HCT116 (cell line): ENCODE results near the gene SPIC. TPM values are rescaled to one million over a fixed set of nuclear protein-coding genes. Genes with fewer than 3 reads are reported as not detected.

Experiments used
- ATAC-seq: fragments of 200-7000 bp; cut with Tn5 transposase; 2 replicates; pipeline ENCODE4 v1.9.1; 2020; ENCODE audit warnings: mild to moderate bottlenecking, moderate library complexity
- BruUV-seq: library from RNA; stranded (reverse); fragments of 400-500 nt; replicated peaks from 2 replicates; lab custom pipeline; 2021; lab: Mats Ljungman, UMichigan
- CTCF ChIA-PET: fragments of 300-600 bp; sonication (Branson Sonifier 250); formaldehyde crosslinking; loops from one replicate; lab custom pipeline; 2021; ENCODE audit warnings: antibody characterized with exemption; lab: Charles Lee
- POLR2A ChIA-PET: fragments of 300-600, 350-600 bp; sonication (Branson Sonifier 250); formaldehyde crosslinking; loops from one replicate; lab custom pipeline; 2021; ENCODE audit warnings: antibody characterized with exemption; lab: Charles Lee
- RAD21 ChIA-PET, 2 experiments: fragments of 300-600 bp; sonication (Branson Sonifier 250); formaldehyde crosslinking; loops; one replicate each; lab custom pipeline; 2023; ENCODE audit warnings: low total read pairs in 2 of 2; ENCODE audit not compliant: uncharacterized antibody in 2 of 2, unreplicated experiment in 2 of 2, low non-redundant PET in 1 of 2; lab: Charles Lee
- DNase-seq: peaks from one replicate; pipeline ENCODE4 v3.0.0-alpha.2; 2010; ENCODE audit warnings: low read depth, low spot score
- H2AFZ ChIP-seq: fragments of 200-600 bp; shearing (Covaris generic), sonication (generic); 2 replicates; pipeline ENCODE4 v1.6.1; 2017; ENCODE audit warnings: low read depth, mixed run types, mixed read lengths, antibody characterized with exemption, low read length; ENCODE audit not compliant: poor library complexity, severe bottlenecking
- H3K27ac ChIP-seq: 2 replicates; pipeline ENCODE4 v1.5.1; 2012; ENCODE audit warnings: low read depth, low read length
- H3K27me3 ChIP-seq: fragments of 200-600 bp; sonication (generic); 2 replicates; pipeline ENCODE4 v1.6.1; 2016; ENCODE audit warnings: mixed run types, low read length, mixed read lengths; ENCODE audit not compliant: insufficient read depth
- H3K36me3 ChIP-seq, 2 experiments: fragments of 200-500 bp in 1 of 2; fragments of 200-600 bp in 1 of 2; sonication (Bioruptor generic) in 1 of 2; sonication (generic) in 1 of 2; 2 replicates each; pipeline versions ENCODE4 v1.5.1 to v1.6.1; 2014 to 2016; ENCODE audit warnings: low read length in 2 of 2, inconsistent platforms in 1 of 2, mixed read lengths in 1 of 2, mixed run types in 1 of 2; ENCODE audit not compliant: insufficient read depth in 2 of 2, control insufficient read depth in 1 of 2
- H3K4me1 ChIP-seq, 2 experiments: fragments of 200-600 bp in 1 of 2; sonication (generic) in 1 of 2; 2 replicates each; pipeline versions ENCODE4 v1.5.1 to v1.6.1; 2012 to 2017; ENCODE audit warnings: low read length in 2 of 2, inconsistent platforms in 1 of 2, mild to moderate bottlenecking in 1 of 2, mixed read lengths in 1 of 2, mixed run types in 1 of 2, moderate library complexity in 1 of 2; ENCODE audit not compliant: insufficient read depth in 2 of 2, control insufficient read depth in 1 of 2
- H3K4me2 ChIP-seq: fragments of 200-600 bp; sonication (generic); 2 replicates; pipeline ENCODE4 v1.6.1; 2017; ENCODE audit warnings: mixed run types, low read length, mixed read lengths
- H3K4me3 ChIP-seq, 2 experiments: fragments of 200-600 bp in 1 of 2; sonication (generic) in 1 of 2; replicated peaks in 1 of 2; 2 replicates each; pipeline ENCODE4 v1.5.1; 2011 to 2016; ENCODE audit warnings: low read length in 2 of 2, control low read depth in 1 of 2, low read depth in 1 of 2, mild to moderate bottlenecking in 1 of 2, mixed read lengths in 1 of 2, mixed run types in 1 of 2
- H3K79me2 ChIP-seq: fragments of 200-600 bp; sonication (generic); 2 replicates; pipeline ENCODE4 v1.6.1; 2017; ENCODE audit warnings: mild to moderate bottlenecking, mixed run types, low read length, moderate library complexity, mixed read lengths; ENCODE audit not compliant: insufficient read depth
- H3K9ac ChIP-seq: fragments of 200-600 bp; sonication (generic); 2 replicates; pipeline ENCODE4 v1.6.1; 2016; ENCODE audit warnings: low read length, mixed read lengths
- H3K9me2 ChIP-seq: fragments of 200-600 bp; sonication (generic), shearing (Covaris generic); 2 replicates; pipeline ENCODE4 v1.6.1; 2017; ENCODE audit warnings: mixed run types, mild to moderate bottlenecking, moderate library complexity; ENCODE audit not compliant: insufficient read depth
- H3K9me3 ChIP-seq, 2 experiments: fragments of 200-500 bp in 1 of 2; fragments of 200-600 bp in 1 of 2; sonication (Bioruptor generic) in 1 of 2; sonication (generic) in 1 of 2; 2 replicates each; pipeline ENCODE4 v1.6.1; 2014 to 2017; ENCODE audit warnings: low read length in 2 of 2, mixed read lengths in 2 of 2, inconsistent platforms in 1 of 2, low read depth in 1 of 2, mild to moderate bottlenecking in 1 of 2, mixed run types in 1 of 2, moderate library complexity in 1 of 2; ENCODE audit not compliant: control insufficient read depth in 1 of 2, insufficient read depth in 1 of 2
- H4K20me1 ChIP-seq: fragments of 200-600 bp; sonication (generic), shearing (Covaris generic); 2 replicates; pipeline ENCODE4 v1.6.1; 2017; ENCODE audit warnings: mixed run types, mild to moderate bottlenecking, moderate library complexity; ENCODE audit not compliant: insufficient read depth
- CBX3 ChIP-seq: IDR thresholded peaks from 2 replicates; pipeline ENCODE4 v1.6.1; 2012; ENCODE audit warnings: low read depth
- CEBPB ChIP-seq: IDR thresholded peaks from 2 replicates; pipeline ENCODE4 v1.6.1; 2012; ENCODE audit warnings: low read depth
- EGR1 ChIP-seq: IDR thresholded peaks from 2 replicates; pipeline ENCODE4 v1.6.1; 2012; ENCODE audit warnings: low read depth
- ELF1 ChIP-seq: IDR thresholded peaks from 2 replicates; pipeline ENCODE4 v1.6.1; 2012; ENCODE audit warnings: low read depth, borderline replicate concordance
- FOSL1 ChIP-seq: IDR thresholded peaks from 2 replicates; pipeline ENCODE4 v1.6.1; 2012; ENCODE audit warnings: low read depth
- JUND ChIP-seq: IDR thresholded peaks from 2 replicates; pipeline ENCODE4 v1.6.1; 2012
- MAX ChIP-seq: IDR thresholded peaks from 2 replicates; pipeline ENCODE4 v1.6.1; 2012
- POLR2A ChIP-seq: IDR thresholded peaks from 2 replicates; pipeline ENCODE4 v1.7.0; 2011; ENCODE audit warnings: borderline replicate concordance; ENCODE audit not compliant: insufficient read depth, insufficient read length; ENCODE audit errors: extremely low read depth
- POLR2AphosphoS5 ChIP-seq: IDR thresholded peaks from 2 replicates; pipeline ENCODE4 v1.6.1; 2011; ENCODE audit warnings: mild to moderate bottlenecking, low read depth, low read length, moderate library complexity
- SIN3A ChIP-seq: IDR thresholded peaks from 2 replicates; pipeline ENCODE4 v1.6.1; 2012; ENCODE audit warnings: low read depth
- SRF ChIP-seq: IDR thresholded peaks from 2 replicates; pipeline ENCODE4 v1.6.1; 2012; ENCODE audit warnings: low read depth
- TCF7L2 ChIP-seq: IDR thresholded peaks from 2 replicates; pipeline ENCODE4 v1.7.0; 2011; ENCODE audit warnings: borderline replicate concordance, inconsistent platforms; ENCODE audit not compliant: insufficient read depth, insufficient read length; ENCODE audit errors: extremely low read depth
- YY1 ChIP-seq: IDR thresholded peaks from 2 replicates; pipeline ENCODE4 v1.6.1; 2011; ENCODE audit warnings: low read length, low read depth, moderate library complexity, mild to moderate bottlenecking; ENCODE audit not compliant: insufficient replicate concordance; ENCODE audit errors: extremely low read depth
- ZBTB33 ChIP-seq: IDR thresholded peaks from 2 replicates; pipeline ENCODE4 v1.6.1; 2011; ENCODE audit warnings: mild to moderate bottlenecking, low read length, moderate library complexity; ENCODE audit not compliant: insufficient replicate concordance; ENCODE audit errors: extremely low read depth
- ZFX ChIP-seq: fragments of 450-650 bp; IDR thresholded peaks from 2 replicates; pipeline ENCODE4 v1.6.1; 2017
- ZNF274 ChIP-seq: fragments of 200-500 bp; sonication (Bioruptor generic); IDR thresholded peaks from 2 replicates; pipeline ENCODE4 v1.6.1; 2014; ENCODE audit warnings: mild to moderate bottlenecking, low read depth, low read length, inconsistent platforms
- intact Hi-C: fragments of 100-400 bp; cut with micrococcal nuclease; formaldehyde crosslinking; loops from 2 replicates; pipeline ENCODE4 v1.10.0; 2022
- total RNA-seq: library from RNA; stranded (reverse); gene quantifications from one replicate; pipeline ENCODE4 v1.2.1, GENCODE V29; 2021; ENCODE audit not compliant: unreplicated experiment
- TF ChIP-seq, protein P1 (sequence below): IDR thresholded peaks from 2 replicates; pipeline ENCODE4 v1.6.1; 2012

SPIC gene
- total RNA-seq, 1 experiment from 2014 or later, result not detected

DNA sequence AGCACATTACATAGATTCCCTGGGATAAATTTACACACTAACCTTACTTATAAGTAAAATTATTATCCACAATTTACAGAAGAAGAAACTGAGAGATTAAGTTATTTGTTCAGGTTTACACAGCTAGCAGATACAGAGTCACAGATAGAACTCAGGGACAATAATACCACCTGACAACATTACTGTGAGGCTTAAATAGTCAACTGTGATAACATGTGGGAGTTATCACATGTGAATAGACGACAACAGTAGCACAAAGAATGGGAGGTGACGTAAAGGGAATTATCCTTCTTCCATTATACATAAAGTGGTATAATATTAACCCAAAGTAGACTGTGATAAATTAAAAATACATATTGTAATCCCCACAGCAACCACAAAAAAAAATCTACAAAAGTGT lies 6.2 kb upstream of the SPIC start:
- CTCF ChIA-PET, result no interaction called here
- no peaks in the 10 kb centered on the region for H3K79me2 ChIP-seq
- BruUV-seq, result no TSS peak
- H3K4me1 ChIP-seq, result no peaks in the 10 kb centered on the region
- H3K27ac ChIP-seq, result no peak overlapping the region
- DNase-seq (no peak), ATAC-seq (no peak)
- no peak overlapping the region for H2AFZ ChIP-seq
- no peaks in the 10 kb centered on the region for H3K36me3 ChIP-seq
- no peaks in the 10 kb centered on the region for H3K27me3 ChIP-seq
- intact Hi-C loops, result no loop called here
- H3K4me2 ChIP-seq, result no peak overlapping the region
- RAD21 ChIA-PET, result no interaction called here
- no peaks in the 10 kb centered on the region for H3K9me2 ChIP-seq
- H3K9ac ChIP-seq, result no peak overlapping the region
- POLR2A ChIA-PET, result no interaction called here
- no peak overlapping the region for H3K4me3 ChIP-seq
- H4K20me1 ChIP-seq, result no peaks in the 10 kb centered on the region
- no peaks in the 10 kb centered on the region for H3K9me3 ChIP-seq
- TF ChIP-seq POLR2A (no peak), POLR2AphosphoS5 (no peak), SIN3A (no peak), ZNF274 (no peak), TCF7L2 (no peak), SRF (no peak), ZBTB33 (no peak), ZFX (no peak), YY1 (no peak), ELF1 (no peak), MAX (no peak), FOSL1 (no peak), CEBPB (no peak), EGR1 (no peak), CBX3 (no peak), JUND (no peak)
- TF ChIP-seq, protein P1, sequence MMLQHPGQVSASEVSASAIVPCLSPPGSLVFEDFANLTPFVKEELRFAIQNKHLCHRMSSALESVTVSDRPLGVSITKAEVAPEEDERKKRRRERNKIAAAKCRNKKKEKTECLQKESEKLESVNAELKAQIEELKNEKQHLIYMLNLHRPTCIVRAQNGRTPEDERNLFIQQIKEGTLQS, result no peak
